ENCODE measurements around the gene TBX10.

Gene TBX10

GRCh38 chr11:67647471-67647870, 7.9 kb upstream of the TBX10 start:
- H2BK5ac ChIP-seq (ENCODE audit: low read depth, low read length, poor library complexity) = no peak overlapping the region
- no peak overlapping the region for H3K23ac ChIP-seq (ENCODE audit: low read length)
- no peak overlapping the region for H4K8ac ChIP-seq (ENCODE audit: low read depth, low read length)
- H2BK120ac ChIP-seq (ENCODE audit: insufficient read depth, low read length, poor library complexity) = no peak overlapping the region
- H2AFZ ChIP-seq (ENCODE audit: insufficient read depth, low read length, poor library complexity) = no peak overlapping the region
- no peak overlapping the region for H2AK5ac ChIP-seq (ENCODE audit: low read length)
- no peak overlapping the region for H3K14ac ChIP-seq (ENCODE audit: low read length)
- H3K79me2 ChIP-seq (ENCODE audit: control insufficient read depth, insufficient read depth, low read length, poor library complexity) = no peaks in the 10 kb centered on the region
- no peaks in the 10 kb centered on the region for H3K4me1 ChIP-seq (ENCODE audit: control insufficient read depth in 1 of 2, insufficient read depth in 2 of 2, low read length in 2 of 2)
- H3K27ac ChIP-seq (ENCODE audit: low read depth, low read length) = no peak overlapping the region
- H3K9me3 ChIP-seq (ENCODE audit: insufficient read depth, low read depth, low read length) = peaks cover 4% of the 10 kb centered on the region
- WGBS (ENCODE audit: extremely low coverage, insufficient coverage, insufficient read length) = no CpG with 5 or more reads among the region's 15 CpGs
- no peaks in the 10 kb centered on the region for H3K36me3 ChIP-seq (ENCODE audit: control insufficient read depth in 1 of 2, insufficient read depth in 2 of 2, low read length in 2 of 2)
- no peak for DNase-seq
- H3K79me1 ChIP-seq (ENCODE audit: low read length) = no peaks in the 10 kb centered on the region
- H3K4me2 ChIP-seq (ENCODE audit: low read length) = no peak overlapping the region
- no peak overlapping the region for H2BK12ac ChIP-seq (ENCODE audit: low read length)
- H4K91ac ChIP-seq (ENCODE audit: low read depth, low read length) = no peak overlapping the region
- H3K4me3 ChIP-seq (ENCODE audit: low read depth, low read length) = no peak overlapping the region
- H3K9ac ChIP-seq (ENCODE audit: low read length) = no peak overlapping the region
- no peak overlapping the region for H4K12ac ChIP-seq (ENCODE audit: low read depth, low read length)
- no peak overlapping the region for H3K4ac ChIP-seq (ENCODE audit: low read depth, low read length)
- H3K27me3 ChIP-seq (ENCODE audit: insufficient read depth, low read length) = no peaks in the 10 kb centered on the region
- H3K18ac ChIP-seq (ENCODE audit: low read length) = no peak overlapping the region

GRCh38 chr11:67646535-67647336, 7.2 kb upstream of the TBX10 start:
- no peak overlapping the region for H2BK5ac ChIP-seq (ENCODE audit: low read depth, low read length, poor library complexity)
- H3K18ac ChIP-seq (ENCODE audit: low read length) = no peak overlapping the region
- H3K4ac ChIP-seq (ENCODE audit: low read depth, low read length) = no peak overlapping the region
- no peak overlapping the region for H2BK12ac ChIP-seq (ENCODE audit: low read length)
- no peak overlapping the region for H3K9ac ChIP-seq (ENCODE audit: low read length)
- H3K27me3 ChIP-seq (ENCODE audit: insufficient read depth, low read length) = no peaks in the 10 kb centered on the region
- no peak overlapping the region for H3K27ac ChIP-seq (ENCODE audit: low read depth, low read length)
- WGBS (ENCODE audit: extremely low coverage, insufficient coverage, insufficient read length) = no CpG with 5 or more reads among the region's 24 CpGs
- H3K4me3 ChIP-seq (ENCODE audit: low read depth, low read length) = no peak overlapping the region
- H3K79me1 ChIP-seq (ENCODE audit: low read length) = no peaks in the 10 kb centered on the region
- no peaks in the 10 kb centered on the region for H3K4me1 ChIP-seq (ENCODE audit: control insufficient read depth in 1 of 2, insufficient read depth in 2 of 2, low read length in 2 of 2)
- H2AK5ac ChIP-seq (ENCODE audit: low read length) = no peak overlapping the region
- H4K8ac ChIP-seq (ENCODE audit: low read depth, low read length) = no peak overlapping the region
- DNase-seq = no peak
- H3K4me2 ChIP-seq (ENCODE audit: low read length) = no peak overlapping the region
- no peak overlapping the region for H2AFZ ChIP-seq (ENCODE audit: insufficient read depth, low read length, poor library complexity)
- H3K36me3 ChIP-seq (ENCODE audit: control insufficient read depth in 1 of 2, insufficient read depth in 2 of 2, low read length in 2 of 2) = no peaks in the 10 kb centered on the region
- no peak overlapping the region for H4K91ac ChIP-seq (ENCODE audit: low read depth, low read length)
- H3K9me3 ChIP-seq (ENCODE audit: insufficient read depth, low read depth, low read length) = peaks cover 4% of the 10 kb centered on the region
- H3K14ac ChIP-seq (ENCODE audit: low read length) = no peak overlapping the region
- no peak overlapping the region for H2BK120ac ChIP-seq (ENCODE audit: insufficient read depth, low read length, poor library complexity)
- H3K79me2 ChIP-seq (ENCODE audit: control insufficient read depth, insufficient read depth, low read length, poor library complexity) = no peaks in the 10 kb centered on the region
- H3K23ac ChIP-seq (ENCODE audit: low read length) = no peak overlapping the region
- H4K12ac ChIP-seq (ENCODE audit: low read depth, low read length) = no peak overlapping the region

- Histone ChIP-seq H3K18ac (ENCODE audit: low read length) (no peak overlapping the region), H2BK120ac (ENCODE audit: insufficient read depth, low read length, poor library complexity) (no peak overlapping the region), H3K4me2 (ENCODE audit: low read length) (no peak overlapping the region), H3K14ac (ENCODE audit: low read length) (no peak overlapping the region), H4K91ac (ENCODE audit: low read depth, low read length) (no peak overlapping the region), H3K4ac (ENCODE audit: low read depth, low read length) (no peak overlapping the region), H2BK5ac (ENCODE audit: low read depth, low read length, poor library complexity) (no peak overlapping the region), H3K23ac (ENCODE audit: low read length) (no peak overlapping the region), H3K4me3 (ENCODE audit: low read depth, low read length) (no peak overlapping the region), H4K12ac (ENCODE audit: low read depth, low read length) (no peak overlapping the region), H3K4me1 (ENCODE audit: control insufficient read depth in 1 of 2, insufficient read depth in 2 of 2, low read length in 2 of 2) (no peaks in the 10 kb centered on the region), H3K27ac (ENCODE audit: low read depth, low read length) (no peak overlapping the region), H4K8ac (ENCODE audit: low read depth, low read length) (no peak overlapping the region), H3K9me3 (ENCODE audit: insufficient read depth, low read depth, low read length) (peaks cover 7% of the 10 kb centered on the region), H2AFZ (ENCODE audit: insufficient read depth, low read length, poor library complexity) (no peak overlapping the region), H3K79me1 (ENCODE audit: low read length) (no peaks in the 10 kb centered on the region), H2BK12ac (ENCODE audit: low read length) (no peak overlapping the region), H2AK5ac (ENCODE audit: low read length) (no peak overlapping the region), H3K79me2 (ENCODE audit: control insufficient read depth, insufficient read depth, low read length, poor library complexity) (no peaks in the 10 kb centered on the region), H3K36me3 (ENCODE audit: control insufficient read depth in 1 of 2, insufficient read depth in 2 of 2, low read length in 2 of 2) (no peaks in the 10 kb centered on the region), H3K9ac (ENCODE audit: low read length) (no peak overlapping the region), H3K27me3 (ENCODE audit: insufficient read depth, low read length) (no peaks in the 10 kb centered on the region)
- DNase-seq = no peak
- WGBS (ENCODE audit: extremely low coverage, insufficient coverage, insufficient read length) = no CpG with 5 or more reads among the region's 24 CpGs
Observed at GRCh38 chr11:67645521-67646461, 6.2 kb upstream of the TBX10 start.

GRCh38 chr11:67644472-67645418, 5.2 kb upstream of the TBX10 start:
- no peak overlapping the region for H4K8ac ChIP-seq (ENCODE audit: low read depth, low read length)
- no peaks in the 10 kb centered on the region for H3K79me1 ChIP-seq (ENCODE audit: low read length)
- H3K27me3 ChIP-seq (ENCODE audit: insufficient read depth, low read length) = no peaks in the 10 kb centered on the region
- DNase-seq = no peak
- no peaks in the 10 kb centered on the region for H3K36me3 ChIP-seq (ENCODE audit: control insufficient read depth in 1 of 2, insufficient read depth in 2 of 2, low read length in 2 of 2)
- H3K4me3 ChIP-seq (ENCODE audit: low read depth, low read length) = no peak overlapping the region
- H3K4ac ChIP-seq (ENCODE audit: low read depth, low read length) = no peak overlapping the region
- no peak overlapping the region for H3K14ac ChIP-seq (ENCODE audit: low read length)
- no CpG with 5 or more reads among the region's 22 CpGs for WGBS (ENCODE audit: extremely low coverage, insufficient coverage, insufficient read length)
- H3K23ac ChIP-seq (ENCODE audit: low read length) = no peak overlapping the region
- H3K27ac ChIP-seq (ENCODE audit: low read depth, low read length) = no peak overlapping the region
- no peak overlapping the region for H2BK5ac ChIP-seq (ENCODE audit: low read depth, low read length, poor library complexity)
- no peak overlapping the region for H3K9ac ChIP-seq (ENCODE audit: low read length)
- peaks cover 7% of the 10 kb centered on the region for H3K9me3 ChIP-seq (ENCODE audit: insufficient read depth, low read depth, low read length)
- no peak overlapping the region for H2BK12ac ChIP-seq (ENCODE audit: low read length)
- H3K18ac ChIP-seq (ENCODE audit: low read length) = no peak overlapping the region
- H3K79me2 ChIP-seq (ENCODE audit: control insufficient read depth, insufficient read depth, low read length, poor library complexity) = no peaks in the 10 kb centered on the region
- H2AFZ ChIP-seq (ENCODE audit: insufficient read depth, low read length, poor library complexity) = no peak overlapping the region
- no peaks in the 10 kb centered on the region for H3K4me1 ChIP-seq (ENCODE audit: control insufficient read depth in 1 of 2, insufficient read depth in 2 of 2, low read length in 2 of 2)
- no peak overlapping the region for H2BK120ac ChIP-seq (ENCODE audit: insufficient read depth, low read length, poor library complexity)
- no peak overlapping the region for H4K12ac ChIP-seq (ENCODE audit: low read depth, low read length)
- no peak overlapping the region for H3K4me2 ChIP-seq (ENCODE audit: low read length)
- no peak overlapping the region for H2AK5ac ChIP-seq (ENCODE audit: low read length)
- no peak overlapping the region for H4K91ac ChIP-seq (ENCODE audit: low read depth, low read length)
